IPS-NIHi7 (cell line): Measurements from ENCODE around the gene ZNF444.
A peak's percentile ranks its signal among the peaks of the same experiment; 100 is the strongest.
"Not testable (repeated sequence)": the region's sequence is repeated elsewhere in the genome, so short reads cannot be mapped to it uniquely, and the experiment has no call there.

Experiments
- DNase-seq: peaks from one replicate; pipeline ENCODE4 v3.0.0; 2012; ENCODE audit warnings: mixed read lengths; ENCODE audit errors: extremely low spot score

ZNF444 gene

DNA sequence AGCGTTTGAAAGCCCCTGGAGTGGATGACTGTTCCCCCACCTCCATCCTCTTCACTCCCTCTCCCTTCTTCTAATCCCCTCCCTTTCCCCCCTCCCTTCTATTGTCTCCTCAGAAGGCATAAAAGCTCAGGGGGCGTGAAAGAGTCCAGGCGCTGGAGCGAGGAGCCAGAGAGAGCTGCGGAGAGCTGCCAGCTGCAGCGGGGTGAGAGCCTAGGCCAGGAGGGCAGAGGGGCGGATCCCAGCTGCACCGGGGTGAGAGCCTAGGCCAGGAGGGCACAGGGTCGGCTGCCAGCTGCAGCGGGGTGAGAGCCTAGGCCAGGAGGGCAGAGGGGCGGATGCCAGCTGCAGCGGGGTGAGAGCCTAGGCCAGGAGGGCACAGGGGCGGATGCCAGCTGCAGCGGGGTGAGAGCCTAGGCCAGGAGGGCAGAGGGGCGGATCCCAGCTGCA is 34.8 kb downstream of the ZNF444 start, which contains the start of gene GALP:
Gene GALP (plus strand): TSS at position 148 of the 447 bp plus-strand sequence. CDS start 1,101 bp downstream, outside the sequence.
- not testable (repeated sequence) for DNase-seq

DNA sequence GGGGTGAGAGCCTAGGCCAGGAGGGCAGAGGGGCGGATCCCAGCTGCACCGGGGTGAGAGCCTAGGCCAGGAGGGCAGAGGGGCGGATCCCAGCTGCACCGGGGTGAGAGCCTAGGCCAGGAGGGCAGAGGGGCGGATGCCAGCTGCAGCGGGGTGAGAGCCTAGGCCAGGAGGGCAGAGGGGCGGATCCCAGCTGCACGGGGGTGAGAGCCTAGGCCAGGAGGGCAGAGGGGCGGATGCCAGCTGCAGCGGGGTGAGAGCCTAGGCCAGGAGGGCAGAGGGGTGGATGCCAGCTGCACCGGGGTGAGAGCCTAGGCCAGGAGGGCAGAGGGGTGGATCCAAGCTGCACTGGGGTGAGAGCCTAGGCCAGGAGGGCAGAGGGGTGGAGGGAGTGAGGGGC is 35.2 kb downstream of the ZNF444 start:
- not testable (repeated sequence) for DNase-seq

DNA sequence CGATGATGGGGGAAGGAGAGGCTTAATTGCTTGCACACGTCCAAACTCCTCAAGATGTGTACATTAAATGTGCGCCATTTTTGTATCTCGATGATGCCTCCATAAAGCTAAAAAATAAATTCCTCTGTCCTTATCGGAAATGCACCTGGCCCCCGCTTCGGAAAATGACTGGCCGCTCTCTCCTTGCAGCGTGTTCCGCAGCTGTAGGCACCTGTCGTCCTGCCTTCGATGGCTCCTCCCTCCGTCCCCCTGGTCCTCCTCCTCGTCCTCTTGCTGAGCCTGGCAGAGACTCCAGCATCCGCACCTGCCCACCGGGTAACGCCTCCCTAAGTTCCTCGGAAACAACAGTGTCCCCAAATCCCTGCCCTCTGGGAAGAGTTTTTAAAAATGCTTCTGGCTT is 35.8 kb downstream of the ZNF444 start:
- no peak for DNase-seq

DNA sequence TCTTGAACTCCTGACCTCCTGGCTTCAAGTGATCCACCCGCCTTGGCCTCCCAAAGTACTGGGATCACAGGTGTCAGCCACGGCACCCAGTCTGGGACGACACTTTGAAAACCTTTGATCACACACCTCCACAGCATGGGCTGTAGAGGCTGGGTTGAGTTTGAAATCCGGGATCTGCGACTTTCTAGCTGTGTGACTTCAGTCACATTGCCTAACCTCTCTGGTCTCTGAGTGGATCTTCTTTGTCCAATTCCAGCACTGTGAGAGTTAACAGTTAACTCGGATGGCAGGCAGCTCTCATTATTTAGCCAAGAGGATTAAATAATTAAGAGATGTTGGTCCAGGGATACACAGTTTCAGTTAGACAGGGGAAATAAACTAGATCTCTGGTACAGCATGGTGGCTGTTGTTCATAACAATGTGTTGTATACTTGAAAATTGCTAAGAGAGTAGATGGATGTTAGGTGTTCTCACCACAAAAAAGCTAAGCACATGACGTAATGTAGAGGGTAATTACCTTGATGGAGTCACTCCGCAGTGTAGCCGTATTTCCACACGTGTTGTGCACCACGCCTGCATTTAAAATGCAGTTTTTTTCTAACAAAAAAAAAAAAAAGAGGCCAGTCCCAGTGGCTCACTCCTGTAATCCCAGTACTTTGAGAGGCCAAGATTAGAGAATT is 36.6 kb downstream of the ZNF444 start:
- no peak for DNase-seq

DNA sequence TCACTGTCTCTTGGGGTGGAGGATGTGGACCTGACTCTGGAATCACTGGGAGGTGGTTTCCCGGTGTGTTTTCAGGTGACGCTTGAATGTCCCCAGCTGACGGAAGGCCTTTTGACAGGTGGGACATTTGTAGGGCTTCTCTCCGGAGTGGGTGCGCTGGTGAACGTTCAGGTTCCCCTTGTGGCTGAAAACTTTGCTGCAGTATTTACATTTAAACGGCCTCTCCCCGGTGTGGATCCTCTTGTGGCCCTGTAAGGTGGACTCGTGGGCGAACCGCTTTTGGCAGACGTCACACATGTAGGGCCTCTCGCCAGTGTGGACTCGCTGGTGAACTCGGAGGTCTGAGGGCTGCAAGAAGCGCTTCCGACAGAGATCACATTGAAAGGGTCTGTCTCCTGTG is 48.7 kb downstream of the ZNF444 start:
- DNase-seq: no peak

DNA sequence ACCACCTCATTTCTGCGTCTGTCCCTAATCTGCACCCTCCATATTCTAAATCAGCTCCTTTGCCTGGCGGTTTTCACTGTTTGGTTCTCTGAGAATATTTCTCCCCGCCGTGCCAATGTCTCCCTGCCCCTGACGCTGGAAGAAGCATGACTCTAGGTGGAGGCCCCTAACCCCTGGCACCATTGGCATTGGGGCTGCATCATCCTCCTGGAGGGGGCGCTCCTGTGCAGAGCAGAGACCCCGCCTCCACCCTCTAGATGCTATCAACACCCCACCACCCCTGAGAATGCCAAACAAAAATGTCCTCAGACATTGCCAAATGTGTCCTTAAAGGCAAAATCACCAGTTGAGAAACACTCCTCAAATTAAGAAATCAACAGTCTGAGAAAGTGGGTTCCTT is 50.0 kb downstream of the ZNF444 start:
- DNase-seq: peak; percentile 28

DNA sequence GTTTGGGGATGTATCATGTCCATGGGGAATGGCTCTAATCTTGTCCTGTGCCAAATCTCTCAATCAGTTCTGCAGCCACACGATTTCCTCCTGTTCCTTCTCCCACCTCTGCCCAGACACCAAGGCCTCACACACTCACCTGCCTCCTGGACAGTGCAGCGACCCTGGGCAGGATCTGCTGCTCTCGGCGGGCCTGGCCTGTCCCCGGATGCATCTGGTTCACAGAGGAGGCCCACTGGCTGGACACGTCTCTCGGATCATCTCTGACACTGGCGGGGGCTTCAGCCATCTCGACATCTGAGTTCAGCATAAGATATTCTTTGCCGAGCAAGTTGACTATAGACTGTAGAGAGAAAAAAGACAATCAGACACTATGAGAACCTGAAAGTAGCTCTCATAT is 50.6 kb downstream of the ZNF444 start:
- no peak for DNase-seq

DNA sequence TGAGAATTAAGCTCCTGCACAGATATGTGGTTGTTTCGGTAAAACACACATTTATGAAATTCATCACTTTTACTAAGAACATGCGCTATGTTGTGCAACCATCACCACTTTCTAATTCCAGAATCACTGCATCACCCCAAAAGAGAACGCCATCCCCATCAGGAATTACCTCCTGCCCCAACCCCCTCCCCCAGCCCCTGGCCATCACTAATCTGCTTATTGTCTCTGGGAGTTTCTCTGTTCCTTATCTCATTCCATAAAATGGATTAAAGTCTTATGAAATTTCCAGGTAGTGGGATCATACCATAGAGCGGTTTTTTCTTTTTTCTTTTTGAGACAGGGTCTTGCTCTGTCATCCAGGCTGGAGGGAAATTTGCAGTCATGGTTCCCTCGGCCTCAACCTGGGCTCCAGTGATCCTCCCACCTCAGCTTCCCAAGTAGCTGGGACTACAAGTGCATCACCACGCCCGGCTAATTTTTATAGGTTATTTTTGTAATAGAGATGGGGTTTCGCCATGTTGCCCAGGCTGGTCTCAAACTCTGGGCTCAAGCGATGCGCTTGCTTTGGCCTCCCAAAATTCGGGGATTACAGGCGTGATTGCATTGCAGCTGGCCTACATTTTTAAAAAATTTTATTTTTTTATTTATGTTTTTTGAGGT is 53.0 kb downstream of the ZNF444 start:
- DNase-seq: no peak

DNA sequence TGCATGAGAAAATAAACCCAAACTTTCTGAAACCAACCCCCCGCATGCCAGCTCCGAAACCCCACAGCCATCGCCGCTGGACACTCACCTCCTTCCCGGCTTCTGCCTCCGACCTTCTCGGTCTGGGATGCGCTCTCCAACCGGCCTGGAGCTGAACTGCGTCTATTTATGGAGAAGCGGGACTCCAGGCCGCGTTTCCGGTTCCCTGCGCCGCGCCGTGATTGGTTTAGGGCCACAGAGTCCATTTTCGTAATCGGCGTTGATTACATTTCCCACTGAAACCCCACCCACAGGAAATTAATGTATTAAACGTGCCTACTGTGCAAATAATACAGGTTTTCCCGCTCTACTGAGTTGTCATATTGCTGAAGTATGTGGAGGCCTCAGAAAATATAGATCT is 56.6 kb downstream of the ZNF444 start, which contains the start of gene ZSCAN5B:
Gene ZSCAN5B (minus strand): TSS at position 138 of the 400 bp plus-strand sequence. CDS start 4,731 bp downstream, outside the sequence.
- DNase-seq: not testable (repeated sequence)

DNA sequence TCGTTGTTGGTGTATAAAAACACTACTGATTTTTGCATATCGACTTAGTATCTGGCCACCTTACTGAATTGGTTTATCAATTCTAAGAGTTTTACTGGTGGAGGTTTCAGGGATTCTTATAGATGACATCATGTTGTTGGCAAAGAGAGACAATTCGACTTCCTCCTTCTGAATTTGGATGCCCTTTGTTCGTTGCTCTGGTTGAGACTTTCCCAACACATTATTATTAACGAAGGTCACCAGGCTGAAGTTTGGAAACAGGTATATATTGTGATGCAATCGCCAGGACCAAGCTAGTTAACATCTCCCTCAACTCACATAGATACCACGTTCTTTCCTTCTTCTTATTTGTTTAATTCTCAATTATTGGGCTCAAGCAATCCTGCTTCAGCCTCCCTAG is 58.6 kb downstream of the ZNF444 start:
- no peak for DNase-seq

DNA sequence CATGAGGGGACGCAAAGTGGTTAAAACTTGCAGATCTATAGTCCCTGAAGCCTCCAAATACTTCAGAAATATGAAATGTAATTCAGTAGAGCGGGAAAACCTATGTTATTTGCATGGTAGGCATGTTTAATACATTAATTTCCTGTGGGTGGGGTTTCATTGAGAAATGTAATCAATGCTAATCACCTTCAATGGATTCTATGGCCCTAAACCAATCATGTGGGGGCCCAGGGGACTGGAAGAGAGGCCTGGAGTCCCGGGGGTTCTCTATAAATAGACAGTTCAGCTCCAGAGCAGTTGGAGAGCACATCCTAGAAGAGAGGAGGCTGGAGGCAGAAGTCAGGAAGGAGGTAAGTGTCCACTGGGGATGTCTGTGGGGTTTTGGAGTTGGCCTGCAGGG is 60.9 kb downstream of the ZNF444 start, which contains the start of gene ZSCAN5C:
Gene ZSCAN5C (plus strand): TSS at position 301 of the 400 bp plus-strand sequence. CDS start 3,641 bp downstream, outside the sequence.
- no peak for DNase-seq

DNA sequence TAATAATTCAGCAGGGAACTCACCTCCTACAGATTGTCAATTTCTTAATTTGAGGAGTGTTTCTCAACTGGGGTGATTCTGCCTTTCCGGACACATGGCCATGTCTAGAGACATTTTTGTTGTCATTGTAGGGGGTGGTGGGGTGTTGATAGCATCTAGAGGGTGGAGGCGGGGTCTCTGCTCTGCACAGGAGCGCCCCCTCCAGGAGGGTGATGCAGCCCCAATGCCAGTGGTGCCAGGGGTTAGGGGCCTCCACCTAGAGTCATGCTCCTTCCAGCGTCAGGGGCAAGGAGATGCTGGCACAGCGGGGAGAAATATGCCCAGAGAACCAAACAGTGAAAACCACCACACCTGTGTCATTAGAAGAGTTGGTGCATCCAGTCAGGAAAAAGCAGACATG is 66.5 kb downstream of the ZNF444 start:
- not testable (repeated sequence) for DNase-seq

DNA sequence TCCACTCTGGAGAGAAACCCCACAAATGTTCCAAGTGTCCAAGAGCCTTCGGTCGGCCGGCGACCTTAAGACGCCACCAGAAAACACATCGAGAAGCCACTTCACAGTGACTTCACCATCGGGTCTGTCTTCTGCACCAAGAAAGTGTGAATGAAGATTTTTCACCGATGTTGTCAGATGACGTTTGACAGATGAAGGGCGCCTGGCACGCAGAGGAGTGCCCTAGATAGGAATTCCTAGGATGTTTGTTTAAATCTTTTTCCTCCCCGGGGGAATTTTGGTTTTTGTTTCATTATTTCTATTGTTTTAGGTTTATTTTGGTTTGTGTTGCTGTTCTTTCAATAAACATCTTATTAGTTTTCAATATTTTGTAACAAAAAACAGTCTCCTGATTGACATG is 68.0 kb downstream of the ZNF444 start:
- no peak for DNase-seq

DNA sequence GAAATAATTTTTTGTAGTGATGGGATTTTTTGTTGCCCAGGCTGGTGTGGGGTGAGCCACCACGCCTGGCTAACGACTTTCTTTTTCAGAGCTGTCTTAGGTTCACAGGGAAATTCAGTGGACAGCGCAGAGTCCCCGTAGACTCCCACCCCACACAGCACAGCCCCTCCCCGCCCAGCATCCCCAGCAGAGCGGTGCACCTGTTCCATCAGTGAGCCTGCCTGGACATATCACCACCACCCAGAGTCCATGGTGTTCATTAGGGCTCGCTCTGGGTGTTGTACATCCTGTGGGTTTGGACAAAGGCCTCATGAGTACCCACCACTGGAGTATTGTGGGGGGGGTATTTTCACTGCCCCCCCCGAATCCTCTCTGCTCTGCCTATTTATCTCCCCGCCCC is 68.9 kb downstream of the ZNF444 start:
- DNase-seq: not testable (repeated sequence)
